RCC 7860 (cell line): Measurements from ENCODE around the gene MANSC1.
"Not testable (repeated sequence)": the region's sequence is repeated elsewhere in the genome, so short reads cannot be mapped to it uniquely, and the experiment has no call there.

ENCODE experiments used
- DNase-seq: peaks from one replicate; pipeline ENCODE4 v3.0.0-alpha.2; 2015; ENCODE audit warnings: low spot score
- FAIRE-seq: peaks from 2 replicates; lab custom pipeline; 2012; peaks lifted over from hg19 to GRCh38; lab: Jason Lieb, UNC

The MANSC1 gene

GRCh38 chr12:12327802-12328201, 22.2 kb downstream of the MANSC1 start:
- DNase-seq: peak; percentile 61
- peak; percentile 62 for FAIRE-seq

GRCh38 chr12:12326262-12326661, 23.8 kb downstream of the MANSC1 start:
- no peak for FAIRE-seq

GRCh38 chr12:12323591-12323990, 26.5 kb downstream of the MANSC1 start:
- peak; percentile 87 for DNase-seq
- FAIRE-seq: peak; percentile 97

More at GRCh38 chr12:12326262-12326661, 23.8 kb downstream of the MANSC1 start:
- no peak for DNase-seq

- FAIRE-seq (no peak), DNase-seq (no peak)
These were observed 26.9 kb downstream of the MANSC1 start for GRCh38 chr12:12323118-12323517.

- DNase-seq: no peak
- FAIRE-seq: no peak
These were observed 30.4 kb downstream of the MANSC1 start for GRCh38 chr12:12319451-12320183.

- no peak for FAIRE-seq
- no peak for DNase-seq
These were observed 34.2 kb downstream of the MANSC1 start for GRCh38 chr12:12315838-12316237.

GRCh38 chr12:12310695-12311094, 39.3 kb downstream of the MANSC1 start:
- DNase-seq, FAIRE-seq: not testable (repeated sequence)

GRCh38 chr12:12305568-12306300, 44.3 kb downstream of the MANSC1 start:
- DNase-seq: no peak
- no peak for FAIRE-seq

- no peak for FAIRE-seq
- no peak for DNase-seq
These were observed 47.1 kb downstream of the MANSC1 start for GRCh38 chr12:12302976-12303375.

- DNase-seq: no peak
- FAIRE-seq: no peak
These were observed 48.9 kb downstream of the MANSC1 start for GRCh38 chr12:12301122-12301521.

GRCh38 chr12:12297201-12297830, 52.7 kb downstream of the MANSC1 start:
- FAIRE-seq (no peak), DNase-seq (no peak)

GRCh38 chr12:12294215-12295005, 55.6 kb downstream of the MANSC1 start:
- DNase-seq (no peak), FAIRE-seq (no peak)

GRCh38 chr12:12290206-12290605, 59.8 kb downstream of the MANSC1 start:
- DNase-seq (no peak), FAIRE-seq (no peak)

- no peak for DNase-seq
- no peak for FAIRE-seq
These were observed 63.6 kb downstream of the MANSC1 start for GRCh38 chr12:12286441-12286840.

- peak; percentile 51 for DNase-seq
- FAIRE-seq: peak; percentile 93
These were observed 67.1 kb downstream of the MANSC1 start for GRCh38 chr12:12282761-12283425.

GRCh38 chr12:12282202-12282601, 67.8 kb downstream of the MANSC1 start:
- DNase-seq (no peak), FAIRE-seq (no peak)

- FAIRE-seq: no peak
- no peak for DNase-seq
These were observed 68.9 kb downstream of the MANSC1 start for GRCh38 chr12:12281134-12281533.

GRCh38 chr12:12278899-12279298, 71.1 kb downstream of the MANSC1 start:
- peak; percentile 23 for DNase-seq
- FAIRE-seq: no peak
